GM18873 (cell line): Measurements from ENCODE around the gene APBB1.
A peak's percentile ranks its signal among the peaks of the same experiment; 100 is the strongest.

Source experiments
- ATAC-seq: cut with Tn5 transposase; IDR thresholded peaks from one replicate; pipeline ENCODE4 v1.9.1; 2021; ENCODE audit warnings: mild to moderate bottlenecking, moderate library complexity, moderate number of reproducible peaks; ENCODE audit not compliant: unreplicated experiment, low FRiP score

The APBB1 gene

DNA sequence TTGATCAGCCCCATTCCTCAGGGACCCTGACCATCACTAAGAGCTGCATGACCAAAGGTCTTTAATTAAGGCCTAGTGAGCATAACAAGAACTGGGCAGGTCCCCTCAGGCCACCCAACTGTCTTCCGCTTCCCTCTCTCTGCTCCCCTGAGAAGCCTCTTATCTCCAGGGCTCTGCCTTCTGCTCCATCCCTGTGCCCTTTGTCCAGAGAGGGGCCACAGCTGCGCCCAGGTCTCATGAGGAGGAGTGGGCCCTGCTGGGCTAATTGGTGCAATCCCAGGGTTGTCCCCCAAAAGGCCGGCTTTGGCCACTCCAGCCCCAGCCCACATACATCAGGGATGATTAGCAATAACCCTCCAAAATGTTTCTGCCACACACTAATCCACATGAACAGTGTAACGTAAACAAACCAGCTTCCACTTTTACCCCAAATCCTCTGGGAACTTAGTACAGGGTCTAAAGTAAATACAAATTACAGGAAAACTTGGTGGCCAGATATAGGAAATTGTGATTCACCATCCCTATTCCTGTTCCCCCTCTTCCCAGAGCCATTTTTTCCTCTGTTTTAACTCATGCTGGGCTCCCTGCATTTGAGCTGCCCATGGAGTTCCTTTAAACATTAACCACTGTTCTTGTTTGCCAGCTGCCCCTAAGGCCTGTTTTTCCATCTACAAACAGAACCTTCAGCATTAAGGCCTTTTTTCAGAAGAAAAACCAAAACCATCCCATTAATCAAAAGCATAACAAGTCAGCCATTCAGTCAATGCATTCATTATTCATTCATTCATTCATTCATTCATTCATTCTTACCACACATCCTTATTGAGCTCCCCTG lies 64.0 kb downstream of the APBB1 start:
- ATAC-seq, result no peak

DNA sequence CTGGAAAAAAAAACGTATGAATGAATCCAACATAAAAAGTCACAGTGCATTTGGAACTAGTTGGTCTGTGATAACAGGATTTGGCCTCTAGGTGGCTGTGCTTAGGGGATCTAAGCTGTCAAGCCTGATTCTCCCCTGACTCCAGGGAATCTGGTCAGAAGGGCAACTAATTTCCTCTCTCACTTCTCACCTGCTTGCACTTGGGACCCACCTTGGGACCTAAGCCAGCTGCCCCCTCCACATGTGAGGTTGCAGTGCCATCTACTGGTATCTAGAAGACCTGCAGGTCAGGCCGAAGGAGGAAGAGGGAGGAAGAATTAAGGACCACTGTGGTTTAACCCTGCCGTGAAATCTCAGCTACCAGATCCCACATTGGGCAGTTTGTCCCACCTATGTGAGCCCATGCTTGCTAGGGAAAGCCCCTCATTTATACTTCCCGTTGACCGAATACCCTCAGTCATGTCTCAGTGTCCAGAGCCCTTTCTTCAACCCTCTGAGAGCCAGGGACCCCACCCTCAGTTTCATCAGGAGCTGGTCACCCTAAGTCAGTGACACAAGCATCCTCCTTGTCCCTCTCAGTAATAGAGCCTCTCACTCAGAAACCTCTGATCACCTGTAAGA lies 65.4 kb downstream of the APBB1 start:
- peak; percentile 70 for ATAC-seq

DNA sequence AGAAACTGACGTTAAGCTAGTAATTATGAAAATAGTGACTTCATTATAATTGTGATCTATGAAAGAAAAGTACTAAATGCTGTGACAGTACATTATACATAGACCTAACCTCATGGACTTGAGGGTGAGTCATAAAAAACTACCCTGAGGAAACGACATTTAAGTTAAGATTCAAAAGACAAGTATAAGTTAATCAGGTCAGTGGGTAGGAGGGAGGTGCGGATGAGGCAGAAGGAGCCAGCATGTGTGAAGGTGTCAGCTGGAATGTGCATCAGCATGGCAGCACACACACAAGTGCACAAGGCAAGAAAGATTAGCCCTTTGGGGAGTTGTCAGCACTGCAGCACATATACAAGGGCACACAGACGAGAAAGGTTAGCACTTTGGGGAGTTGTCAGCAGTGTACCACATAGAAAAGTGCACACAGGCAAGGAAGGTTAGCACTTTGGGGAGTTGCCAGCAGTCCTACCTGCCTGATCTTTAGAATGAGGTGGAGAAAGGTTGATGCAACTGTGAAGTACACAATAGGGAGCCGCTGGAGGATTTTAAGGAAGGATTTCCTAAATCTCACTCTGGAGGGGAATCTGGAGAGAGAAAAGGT lies 67.0 kb downstream of the APBB1 start:
- ATAC-seq, result no peak

DNA sequence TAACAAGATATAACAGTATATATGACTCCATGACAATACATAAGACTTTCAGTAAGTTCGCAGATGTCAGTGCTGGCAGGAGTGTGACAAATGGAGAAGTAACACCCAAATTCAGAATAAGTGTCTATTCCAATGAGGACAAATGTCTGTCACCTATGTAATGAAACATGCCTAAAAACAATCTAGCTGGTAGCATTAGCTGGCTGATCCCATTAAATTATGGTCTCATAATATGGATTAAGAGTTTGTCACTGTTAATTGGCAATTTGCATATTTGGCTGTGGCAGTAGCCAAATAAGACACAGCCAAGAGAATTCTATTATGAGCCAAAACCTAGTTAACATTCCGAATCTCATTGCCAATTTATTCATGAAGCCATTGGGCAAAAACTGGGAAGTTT lies 68.4 kb downstream of the APBB1 start:
- ATAC-seq, result no peak

DNA sequence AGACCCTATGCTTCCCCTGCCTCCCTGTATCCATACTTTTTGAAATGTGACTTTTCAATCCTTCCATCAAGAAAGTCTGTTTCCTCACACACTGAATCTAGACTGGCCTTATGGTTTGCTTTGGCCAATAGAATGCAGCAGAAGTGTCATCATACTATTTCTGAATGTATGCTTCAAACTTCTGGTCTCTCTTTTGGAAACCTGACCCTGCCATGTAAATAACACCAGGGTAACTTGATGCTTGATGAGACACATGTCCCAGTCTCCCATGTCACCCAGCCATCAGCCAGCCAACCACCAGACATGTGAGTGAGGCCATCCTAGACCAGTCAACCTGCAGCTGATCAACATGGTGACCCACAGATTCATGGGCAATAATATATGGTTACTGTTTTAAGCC lies 68.9 kb downstream of the APBB1 start:
- no peak for ATAC-seq

DNA sequence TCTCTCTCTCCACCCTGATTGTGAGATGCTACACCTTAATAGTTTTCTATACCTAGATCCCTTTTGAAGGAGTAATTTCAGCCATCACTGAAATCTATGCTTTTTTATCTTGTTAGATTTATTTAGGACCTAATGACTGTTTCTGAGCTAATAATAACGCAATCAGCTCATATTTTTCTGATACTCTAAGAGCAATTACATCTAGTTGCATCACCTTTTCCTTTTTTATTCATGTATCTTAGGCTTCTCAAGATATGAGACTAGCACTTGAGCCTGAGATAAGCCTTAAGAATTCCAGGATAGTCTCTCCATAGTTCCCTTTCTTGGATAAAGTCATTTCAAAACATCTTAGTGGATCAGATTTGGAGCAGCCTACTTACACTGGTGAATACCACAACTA lies 73.5 kb downstream of the APBB1 start:
- ATAC-seq, result no peak
